Posterior cingulate gyrus (tissue), 11 donors: Measurements from ENCODE around the gene KRT85.

Experiments used
- DNase-seq, 10 donors: peaks; one replicate each; pipeline versions ENCODE4 v3.0.0 to v3.0.0-alpha.2; 2020 to 2021; ENCODE audit warnings: mixed read lengths in 3 of 10
- intact Hi-C: fragments of 100-400 bp; cut with DNase I; formaldehyde crosslinking; loops from one replicate; pipeline ENCODE4 v1.15.1; 2023

The KRT85 gene

DNA sequence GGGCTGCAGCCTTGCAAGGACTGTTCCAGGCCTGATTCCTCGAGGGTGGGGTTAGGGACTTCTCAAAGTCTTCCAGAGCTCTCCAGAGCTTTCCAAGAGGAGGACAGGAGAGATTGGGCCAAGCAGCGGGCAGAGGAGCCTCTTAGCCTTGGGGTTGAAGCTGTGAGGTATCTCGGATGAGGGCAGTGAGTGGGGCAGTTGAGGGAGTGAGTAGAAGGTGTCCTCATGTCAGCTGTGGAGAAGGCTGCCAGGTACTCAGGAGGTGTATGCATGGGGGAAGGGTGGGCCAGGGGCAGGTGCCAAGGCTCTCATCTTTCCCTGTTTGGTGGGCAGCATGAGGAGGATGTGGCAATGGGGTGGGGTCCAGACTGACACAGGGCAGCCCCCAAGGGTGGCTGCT is 53.8 kb downstream of the KRT85 start:
- intact Hi-C loops: no loop called here
- no peak for DNase-seq

DNA sequence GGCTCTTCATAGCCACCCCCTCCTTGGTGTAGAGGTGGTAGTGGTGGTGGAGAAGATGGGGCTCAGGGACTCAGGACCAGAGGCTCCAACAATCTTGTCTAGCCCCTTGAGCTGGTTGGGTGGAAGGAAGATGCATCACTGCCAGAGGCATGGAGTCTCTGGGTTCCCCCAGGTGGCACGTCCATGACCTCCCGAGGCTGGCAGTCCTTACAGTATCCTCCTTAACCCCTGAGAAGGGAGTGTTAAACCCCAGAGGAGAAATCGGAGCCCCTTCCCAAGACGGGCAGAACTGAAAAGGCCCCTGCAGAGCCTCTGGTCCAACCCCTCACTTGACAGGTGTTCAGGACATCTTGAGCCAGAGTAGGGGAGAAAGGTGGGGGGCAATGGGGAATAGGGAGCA is 55.2 kb downstream of the KRT85 start:
- DNase-seq: no peak
- intact Hi-C loops: no loop called here

DNA sequence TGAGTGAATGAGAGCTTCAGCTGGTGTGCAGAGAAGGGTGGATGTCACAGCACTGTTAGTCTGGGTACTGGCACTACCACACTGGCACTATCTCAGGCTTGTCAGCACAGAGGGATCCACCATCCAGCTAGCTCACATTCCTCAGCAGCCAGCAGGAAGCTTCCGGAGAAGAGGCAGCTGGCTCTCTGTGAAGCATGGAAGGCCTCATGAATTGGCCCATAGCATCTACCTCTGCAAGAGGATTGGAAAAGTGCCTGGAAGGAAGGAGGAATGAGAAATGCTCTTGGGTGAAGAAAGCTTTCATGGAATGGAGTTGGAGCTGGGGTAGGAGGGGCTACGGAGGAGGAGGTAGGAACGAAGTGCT is 56.0 kb downstream of the KRT85 start:
- DNase-seq: peak in 2 of 10 donors; percentile 37 to 91
- intact Hi-C loops: no loop called here

DNA sequence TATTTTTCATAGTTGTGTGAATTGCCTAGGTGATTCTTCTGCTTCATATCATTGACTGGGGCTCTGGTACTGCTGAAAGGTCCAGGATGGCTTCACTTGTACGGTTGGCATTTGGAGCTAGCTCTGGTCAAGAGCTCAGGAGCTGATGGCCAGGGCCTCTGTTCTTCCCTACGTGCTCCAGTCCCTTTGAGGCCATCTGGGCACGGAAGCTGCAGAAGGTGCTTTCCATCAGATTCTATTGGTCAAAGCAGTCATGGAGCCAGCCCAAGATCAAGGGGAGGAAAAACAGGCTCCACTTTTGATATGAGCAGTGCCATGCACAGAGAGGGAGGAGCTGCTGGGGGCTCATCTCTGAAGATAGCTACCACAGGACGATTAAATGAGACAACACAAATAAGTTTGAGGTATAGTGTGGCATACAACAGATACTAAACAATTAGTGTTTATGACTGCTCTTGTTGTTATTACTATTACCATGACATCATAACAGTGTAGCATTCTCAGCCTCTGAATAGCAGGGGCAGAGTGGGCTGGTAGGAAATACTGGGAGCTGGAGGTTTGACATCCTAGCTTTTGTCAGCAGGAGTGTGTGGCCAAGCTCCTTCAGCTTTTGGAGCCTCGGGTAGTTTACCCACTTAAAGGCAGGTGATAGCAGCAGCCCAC is 56.5 kb downstream of the KRT85 start:
- DNase-seq: no peak
- intact Hi-C loops: no loop called here
